Activated CD4-positive, alpha-beta memory T cell treated with anti-CD3 and anti-CD28 coated beads, Interleukin-2, amount 10 ng/mL, durations not matched to agents 7 days and 5 days (primary cell): ENCODE data around the gene AP3D1. TPM values are rescaled to one million over a fixed set of nuclear protein-coding genes. Genes with fewer than 3 reads are reported as not detected.

Experiments used
- CTCF ChIA-PET: fragments of 350-600 bp; sonication (Branson Sonifier 250); formaldehyde crosslinking; loops from one replicate; lab custom pipeline; 2021; ENCODE audit warnings: antibody characterized with exemption, inconsistent platforms; lab: Charles Lee
- POLR2A ChIA-PET: fragments of 350-600 bp; sonication (Branson Sonifier 250); formaldehyde crosslinking; loops from one replicate; lab custom pipeline; 2021; ENCODE audit warnings: antibody characterized with exemption; lab: Charles Lee
- DNase-seq: peaks from one replicate; pipeline ENCODE4 v3.0.0-alpha.2; 2020
- H3K27ac Mint-ChIP-seq: one replicate; pipeline ENCODE4 v1.8.0; 2021; ENCODE audit warnings: mild to moderate bottlenecking, mixed read lengths
- H3K27me3 Mint-ChIP-seq: one replicate; pipeline ENCODE4 v1.8.0; 2021; ENCODE audit warnings: mixed read lengths
- H3K36me3 Mint-ChIP-seq: one replicate; pipeline ENCODE4 v1.8.0; 2021; ENCODE audit warnings: low read depth, mixed read lengths
- H3K4me1 Mint-ChIP-seq: one replicate; pipeline ENCODE4 v1.8.0; 2021; ENCODE audit warnings: mixed read lengths
- H3K4me3 Mint-ChIP-seq: one replicate; pipeline ENCODE4 v1.8.0; 2021; ENCODE audit warnings: mild to moderate bottlenecking, mixed read lengths
- H3K9me3 Mint-ChIP-seq: one replicate; pipeline ENCODE4 v1.8.0; 2021; ENCODE audit warnings: mixed read lengths
- total RNA-seq, 2 experiments: library from RNA; stranded (reverse); gene quantifications; one replicate each; pipeline ENCODE4 v1.2.3, GENCODE V29; 2021

AP3D1 gene
- total RNA-seq, 2 experiments from 2014 or later = 104 to 105 TPM

- no peak for DNase-seq
- ChIA-PET POLR2A (no interaction called here), CTCF (no interaction called here)
- no peak overlapping the region for H3K27ac Mint-ChIP-seq
- H3K27me3 Mint-ChIP-seq = no peaks in the 10 kb centered on the region
- no peaks in the 10 kb centered on the region for H3K9me3 Mint-ChIP-seq
- H3K4me1 Mint-ChIP-seq = no peaks in the 10 kb centered on the region
- H3K36me3 Mint-ChIP-seq = peaks cover 52% of the 10 kb centered on the region
- H3K4me3 Mint-ChIP-seq = no peak overlapping the region
These were observed 36.5 kb downstream of the AP3D1 start for GRCh38 chr19:2114821-2115220.

DNA sequence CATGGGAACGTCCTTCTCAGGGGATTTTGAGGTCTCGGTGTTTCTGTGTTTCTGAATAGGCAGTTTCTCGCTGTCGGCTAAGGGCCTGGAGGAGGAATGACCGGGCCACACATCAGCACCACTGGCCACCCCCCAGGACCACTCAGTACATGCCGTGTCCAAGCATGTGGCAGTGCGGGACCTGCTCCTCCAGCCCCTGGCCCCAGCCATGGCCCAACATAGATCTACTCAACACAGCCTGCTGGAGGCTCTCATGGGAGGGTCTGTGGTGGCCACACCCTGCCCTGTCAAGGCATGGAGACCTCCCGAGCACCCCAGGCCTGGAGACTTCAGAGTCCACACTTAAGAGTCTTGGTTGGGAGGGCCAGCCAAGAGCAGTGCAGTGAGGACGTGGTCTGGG, 37.1 kb downstream of the AP3D1 start:
- ChIA-PET CTCF (no interaction called here), POLR2A (interaction anchor here (1.2 to 1.3 kb wide), 3 partner anchors 31 to 362 kb away, joined by 3 read pairs; partner anchors contain the start of gene GADD45B)
- Mint-ChIP-seq H3K4me1 (no peaks in the 10 kb centered on the region), H3K27ac (no peak overlapping the region), H3K36me3 (peaks cover 56% of the 10 kb centered on the region), H3K9me3 (no peaks in the 10 kb centered on the region), H3K27me3 (no peaks in the 10 kb centered on the region), H3K4me3 (no peak overlapping the region)
- DNase-seq = no peak

DNA sequence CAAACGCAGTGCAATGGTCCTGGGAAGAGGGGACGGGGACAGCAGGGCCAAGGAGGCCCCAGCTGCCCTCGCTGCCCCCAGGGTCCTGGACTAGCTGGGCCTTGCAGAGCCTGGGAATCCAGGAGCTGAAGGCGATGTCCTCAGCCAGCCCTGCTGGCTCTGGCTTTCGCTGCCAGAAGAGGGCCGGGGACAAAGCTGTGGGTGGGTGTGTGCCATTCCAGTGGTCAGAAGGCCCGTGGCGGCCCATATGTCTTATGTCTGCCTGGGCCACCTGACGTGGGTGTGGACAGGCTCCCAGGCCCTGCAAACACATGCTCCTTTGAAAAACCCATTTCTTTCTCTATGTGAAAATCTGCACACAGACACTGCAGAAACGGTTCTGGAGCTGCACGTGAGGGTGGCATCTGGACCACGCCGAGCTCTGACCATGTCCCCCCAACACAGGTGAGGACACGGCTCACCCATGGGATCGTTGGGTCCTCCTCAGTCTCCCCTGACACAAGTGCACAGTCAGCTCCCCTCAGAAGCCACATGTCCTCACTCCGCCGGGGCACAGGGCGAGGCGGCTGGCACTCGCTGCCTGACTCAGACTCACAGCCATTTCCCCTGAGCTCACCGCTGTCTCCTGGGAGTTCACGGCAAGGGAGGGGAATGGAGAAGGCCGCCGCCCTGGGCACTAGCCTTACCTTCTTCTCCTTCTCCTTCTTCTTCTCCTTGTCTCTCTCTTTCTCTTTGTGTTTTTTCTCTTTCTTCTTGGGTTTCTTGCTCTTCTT, 37.7 kb downstream of the AP3D1 start:
- DNase-seq = no peak
- CTCF ChIA-PET = no interaction called here
- Mint-ChIP-seq H3K36me3 (peaks cover 54% of the 10 kb centered on the region), H3K27ac (no peak overlapping the region), H3K27me3 (no peaks in the 10 kb centered on the region), H3K4me3 (no peak overlapping the region), H3K4me1 (no peaks in the 10 kb centered on the region), H3K9me3 (no peaks in the 10 kb centered on the region)
- POLR2A ChIA-PET = interaction anchor here (1.2 to 1.3 kb wide), 3 partner anchors 31 to 363 kb away, joined by 3 read pairs; partner anchors contain the start of gene GADD45B

DNA sequence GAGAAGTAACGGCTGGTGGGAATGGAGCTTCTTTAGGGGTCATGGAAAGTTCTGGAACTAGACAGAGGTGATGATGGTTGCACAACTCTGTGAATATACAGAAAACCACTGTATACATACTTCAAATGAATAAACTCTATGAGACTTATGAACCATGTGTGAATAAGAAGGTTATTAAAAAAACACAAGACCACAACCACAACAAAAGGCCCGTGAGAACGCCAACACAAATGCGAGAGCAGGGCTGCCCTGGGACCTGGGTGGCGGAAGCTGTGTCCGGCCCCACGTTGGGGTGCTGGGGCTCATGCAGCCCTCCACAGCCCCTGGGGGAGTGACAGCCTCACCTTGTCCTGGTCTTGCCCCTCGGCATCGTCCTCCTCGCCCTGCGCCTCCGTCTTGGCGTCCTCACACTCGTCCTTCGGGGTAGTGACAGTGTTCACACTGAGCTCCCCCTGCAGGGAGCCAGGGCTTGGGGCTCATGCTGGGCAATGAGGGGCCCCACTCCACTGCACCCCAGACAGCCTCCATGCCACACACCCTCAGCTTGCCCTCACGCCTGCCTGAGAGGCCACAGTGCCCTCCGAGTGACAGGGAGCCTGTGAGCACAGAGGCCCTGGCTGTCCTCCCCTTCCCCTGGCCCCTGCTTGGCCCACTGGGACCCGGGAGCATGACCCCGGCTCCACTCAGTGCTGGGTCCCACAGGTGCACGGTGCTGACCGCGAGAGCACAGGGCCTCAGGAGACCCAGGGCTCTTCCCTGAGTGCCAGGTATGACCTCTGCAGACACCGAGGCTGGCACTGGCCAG, 38.6 kb downstream of the AP3D1 start:
- no peaks in the 10 kb centered on the region for H3K4me1 Mint-ChIP-seq
- H3K9me3 Mint-ChIP-seq = no peaks in the 10 kb centered on the region
- H3K27me3 Mint-ChIP-seq = no peaks in the 10 kb centered on the region
- peaks cover 52% of the 10 kb centered on the region for H3K36me3 Mint-ChIP-seq
- ChIA-PET CTCF (no interaction called here), POLR2A (interaction anchor here (1.2 to 1.3 kb wide), 3 partner anchors 30 to 364 kb away, joined by 3 read pairs; partner anchors contain the start of gene GADD45B)
- H3K27ac Mint-ChIP-seq = peak overlapping the region; percentile 11
- H3K4me3 Mint-ChIP-seq = no peak overlapping the region
- no peak for DNase-seq

- no peak for DNase-seq
- no peaks in the 10 kb centered on the region for H3K4me1 Mint-ChIP-seq
- H3K9me3 Mint-ChIP-seq = no peaks in the 10 kb centered on the region
- no peak overlapping the region for H3K27ac Mint-ChIP-seq
- no peaks in the 10 kb centered on the region for H3K27me3 Mint-ChIP-seq
- ChIA-PET CTCF (interaction anchor here (1.0 kb wide), 1 partner anchor 92 kb away, joined by 3 read pairs; no protein-coding TSS in a partner anchor), POLR2A (no interaction called here)
- H3K36me3 Mint-ChIP-seq = peaks cover 55% of the 10 kb centered on the region
- no peak overlapping the region for H3K4me3 Mint-ChIP-seq
These were observed 39.5 kb downstream of the AP3D1 start for GRCh38 chr19:2111886-2112285.

DNA sequence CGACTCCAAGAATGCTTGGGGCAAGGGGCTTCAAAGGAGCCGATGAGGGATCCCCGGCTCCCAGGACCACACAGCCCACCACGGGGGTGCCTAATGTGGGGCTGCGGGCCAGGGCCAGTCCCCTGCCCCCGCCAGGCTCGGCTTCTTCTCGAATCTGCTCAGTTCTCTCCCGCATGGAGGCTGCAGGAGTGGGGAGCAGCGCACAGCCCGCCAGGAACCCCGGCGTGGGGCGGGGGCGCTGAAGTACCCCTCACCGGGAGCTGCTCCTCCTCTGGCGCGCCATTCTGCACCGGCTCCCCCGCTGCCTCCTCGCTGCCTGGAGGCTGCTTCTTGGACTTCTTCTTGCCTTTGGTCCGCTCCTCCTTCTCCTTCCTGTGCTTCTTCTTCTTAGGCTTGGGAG, 39.9 kb downstream of the AP3D1 start:
- no peaks in the 10 kb centered on the region for H3K4me1 Mint-ChIP-seq
- no peak for DNase-seq
- no peak overlapping the region for H3K27ac Mint-ChIP-seq
- H3K9me3 Mint-ChIP-seq = no peaks in the 10 kb centered on the region
- CTCF ChIA-PET = interaction anchor here (1.0 kb wide), 1 partner anchor 92 kb away, joined by 3 read pairs; no protein-coding TSS in a partner anchor
- H3K27me3 Mint-ChIP-seq = no peaks in the 10 kb centered on the region
- H3K36me3 Mint-ChIP-seq = peaks cover 60% of the 10 kb centered on the region
- no peak overlapping the region for H3K4me3 Mint-ChIP-seq
- POLR2A ChIA-PET = no interaction called here

GRCh38 chr19:2110822-2111221, 40.5 kb downstream of the AP3D1 start:
- Mint-ChIP-seq H3K4me1 (no peaks in the 10 kb centered on the region), H3K4me3 (no peak overlapping the region), H3K9me3 (no peaks in the 10 kb centered on the region), H3K27ac (no peak overlapping the region), H3K36me3 (peaks cover 64% of the 10 kb centered on the region), H3K27me3 (no peaks in the 10 kb centered on the region)
- CTCF ChIA-PET = interaction anchor here (1.0 kb wide), 1 partner anchor 91 kb away, joined by 3 read pairs; no protein-coding TSS in a partner anchor
- DNase-seq = no peak
- POLR2A ChIA-PET = no interaction called here

DNA sequence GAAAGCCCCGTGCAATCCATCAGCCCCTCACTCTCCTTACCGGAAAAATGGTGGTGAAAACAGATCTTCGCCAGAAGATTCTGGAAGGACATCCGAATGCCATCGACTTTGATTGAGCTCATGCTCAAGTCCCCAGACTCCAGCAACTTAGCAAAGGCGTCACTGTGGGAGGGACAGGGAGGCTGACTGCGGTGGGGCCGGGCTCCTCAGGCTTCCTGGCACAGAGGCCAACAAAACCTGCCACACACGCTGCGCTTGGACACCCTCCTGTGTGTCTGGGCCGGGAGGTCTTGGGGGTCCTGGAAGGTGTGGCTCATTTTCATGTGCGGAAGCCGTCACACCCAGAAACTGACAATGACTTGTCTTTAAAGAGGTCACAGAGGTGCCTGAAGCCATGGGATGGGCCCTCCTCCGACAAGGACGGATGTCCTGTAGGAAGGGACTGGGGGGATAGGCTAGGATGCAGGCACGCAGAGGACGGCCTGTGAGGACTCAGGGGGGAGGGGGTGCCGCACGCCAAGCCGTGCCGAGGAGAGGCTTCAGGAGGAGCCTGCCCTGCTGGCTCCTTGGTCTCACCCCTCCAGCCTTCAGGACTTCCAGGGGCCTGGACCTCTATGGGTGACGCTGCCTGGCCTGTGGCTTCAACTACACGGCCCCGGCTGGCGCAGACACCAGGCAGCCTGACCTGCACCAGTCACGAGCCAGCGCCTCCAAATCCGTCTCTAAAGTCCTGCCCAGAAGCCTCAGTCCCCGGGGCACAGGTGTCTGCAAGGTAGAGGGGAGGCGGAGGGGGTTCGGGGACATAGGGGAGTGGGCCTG, 42.1 kb downstream of the AP3D1 start:
- Mint-ChIP-seq H3K36me3 (peaks cover 67% of the 10 kb centered on the region), H3K9me3 (no peaks in the 10 kb centered on the region), H3K4me1 (no peaks in the 10 kb centered on the region), H3K4me3 (no peak overlapping the region), H3K27ac (no peak overlapping the region), H3K27me3 (no peaks in the 10 kb centered on the region)
- DNase-seq = no peak
- CTCF ChIA-PET = no interaction called here
- POLR2A ChIA-PET = no interaction called here

DNA sequence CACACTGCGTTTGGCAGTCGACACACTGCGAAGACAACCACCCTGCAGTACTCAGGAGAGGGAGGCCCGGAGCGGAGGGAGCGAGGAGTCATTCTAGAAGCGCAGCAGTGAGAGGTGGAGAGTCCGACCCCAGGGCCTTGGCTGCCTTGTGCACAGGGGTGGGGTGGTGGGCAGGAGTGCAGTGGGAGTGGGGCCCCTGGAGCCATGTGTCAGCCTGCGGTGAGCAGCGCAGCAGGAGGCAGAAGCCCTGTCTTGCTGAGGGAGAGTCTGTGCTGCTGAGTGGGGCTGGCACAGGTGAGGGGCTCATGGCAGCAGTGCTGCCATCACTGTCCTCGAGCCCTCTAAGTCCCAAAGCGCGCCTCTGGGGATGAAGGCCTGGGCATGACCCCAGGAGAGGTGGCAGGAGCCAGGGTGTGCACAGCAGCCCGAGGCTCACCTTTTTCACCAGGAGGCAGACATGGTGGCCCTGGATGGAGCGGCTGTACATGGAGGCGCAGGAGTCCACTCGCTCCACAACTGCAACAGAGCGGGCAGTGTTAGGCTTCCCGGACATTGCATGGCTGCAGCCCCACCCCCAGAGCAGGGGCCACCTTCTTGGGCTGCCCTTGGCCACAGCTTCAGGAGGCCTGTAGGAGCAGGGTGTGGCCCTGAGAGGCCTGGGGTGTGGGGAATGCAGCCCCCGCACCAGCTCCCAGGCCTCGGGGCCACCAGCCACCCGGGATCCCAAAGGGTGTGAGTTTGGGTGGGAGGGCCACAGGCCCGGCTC, 42.9 kb downstream of the AP3D1 start:
- peaks cover 68% of the 10 kb centered on the region for H3K36me3 Mint-ChIP-seq

GRCh38 chr19:2103045-2103707, 48.2 kb downstream of the AP3D1 start:
- no peaks in the 10 kb centered on the region for H3K9me3 Mint-ChIP-seq
- H3K4me3 Mint-ChIP-seq = no peak overlapping the region
- ChIA-PET CTCF (no interaction called here), POLR2A (no interaction called here)
- no peaks in the 10 kb centered on the region for H3K27me3 Mint-ChIP-seq
- H3K4me1 Mint-ChIP-seq = peaks cover 2% of the 10 kb centered on the region
- peaks cover 61% of the 10 kb centered on the region for H3K36me3 Mint-ChIP-seq
- no peak overlapping the region for H3K27ac Mint-ChIP-seq
- no peak for DNase-seq

More for the DNA sequence above, 42.9 kb downstream of the AP3D1 start:
- Mint-ChIP-seq H3K4me3 (no peak overlapping the region), H3K27me3 (no peaks in the 10 kb centered on the region), H3K4me1 (no peaks in the 10 kb centered on the region), H3K27ac (no peak overlapping the region), H3K9me3 (no peaks in the 10 kb centered on the region)
- DNase-seq = no peak
- POLR2A ChIA-PET = no interaction called here
- CTCF ChIA-PET = interaction anchor here (0.7 kb wide), 1 partner anchor 208 kb away, joined by 3 read pairs; no protein-coding TSS in a partner anchor

- no peak for DNase-seq
- POLR2A ChIA-PET = no interaction called here
- no peak overlapping the region for H3K4me3 Mint-ChIP-seq
- no peaks in the 10 kb centered on the region for H3K9me3 Mint-ChIP-seq
- peaks cover 49% of the 10 kb centered on the region for H3K36me3 Mint-ChIP-seq
- H3K27me3 Mint-ChIP-seq = no peaks in the 10 kb centered on the region
- H3K4me1 Mint-ChIP-seq = peaks cover 11% of the 10 kb centered on the region
- no peak overlapping the region for H3K27ac Mint-ChIP-seq
- CTCF ChIA-PET = no interaction called here
These were observed 49.7 kb downstream of the AP3D1 start for GRCh38 chr19:2101417-2102335.
